Fibroblast of skin of scalp (primary cell): ENCODE results near the gene PPP1R14C.

Experiments
- DNase-seq: peaks from one replicate; pipeline ENCODE4 v3.0.0-alpha.2; 2013

Gene PPP1R14C

GRCh38 chr6:150252714-150253444, 110.0 kb downstream of the PPP1R14C start:
- DNase-seq = no peak

GRCh38 chr6:150253489-150253888, 110.6 kb downstream of the PPP1R14C start:
- no peak for DNase-seq

- peak; percentile 91 for DNase-seq
Observed at GRCh38 chr6:150254770-150255169, 111.9 kb downstream of the PPP1R14C start.

DNA sequence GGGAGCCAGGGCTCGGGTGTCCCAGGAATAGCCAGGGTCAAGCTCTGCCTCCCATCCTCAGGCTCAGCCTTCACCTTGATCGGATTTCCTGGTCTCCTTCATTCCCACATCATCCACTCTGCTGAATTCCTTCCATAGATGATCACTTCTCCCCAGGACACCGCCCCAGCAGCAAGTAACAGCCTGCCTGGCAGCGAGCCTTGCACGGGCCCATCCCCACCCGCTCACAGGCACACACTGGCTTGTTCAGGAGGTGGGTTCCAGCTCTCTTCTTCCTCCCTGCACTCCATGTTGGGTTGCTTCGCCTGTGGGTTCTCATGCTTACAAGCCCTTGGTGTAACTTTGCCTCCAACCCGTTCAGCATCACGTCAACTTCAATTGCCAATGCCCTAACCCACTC, 113.0 kb downstream of the PPP1R14C start:
- DNase-seq = no peak

- peak; percentile 59 for DNase-seq
Observed at GRCh38 chr6:150256618-150257272, 113.9 kb downstream of the PPP1R14C start.

DNA sequence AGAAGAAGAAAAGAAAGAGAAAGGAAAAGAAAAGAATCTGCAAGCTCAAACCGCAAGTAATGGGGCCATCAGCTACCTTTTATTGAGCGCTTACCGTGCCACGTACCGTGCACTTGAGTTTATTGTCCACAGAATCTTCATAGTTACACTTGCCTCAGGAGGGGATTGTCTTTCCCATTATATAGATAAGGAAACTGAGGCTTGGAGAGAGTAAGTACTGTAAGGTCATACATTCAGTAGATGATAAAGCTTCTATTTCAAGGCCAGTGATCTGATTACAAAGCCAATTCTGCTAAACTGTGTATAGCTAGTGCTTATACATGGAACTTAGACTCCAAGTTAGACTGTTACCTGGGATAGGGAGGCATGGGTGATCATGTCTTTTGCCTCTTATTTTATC, 115.5 kb downstream of the PPP1R14C start:
- no peak for DNase-seq

GRCh38 chr6:150260931-150261330, 118.1 kb downstream of the PPP1R14C start:
- no peak for DNase-seq

- DNase-seq = no peak
Observed at GRCh38 chr6:150261997-150262697, 119.3 kb downstream of the PPP1R14C start.

DNA sequence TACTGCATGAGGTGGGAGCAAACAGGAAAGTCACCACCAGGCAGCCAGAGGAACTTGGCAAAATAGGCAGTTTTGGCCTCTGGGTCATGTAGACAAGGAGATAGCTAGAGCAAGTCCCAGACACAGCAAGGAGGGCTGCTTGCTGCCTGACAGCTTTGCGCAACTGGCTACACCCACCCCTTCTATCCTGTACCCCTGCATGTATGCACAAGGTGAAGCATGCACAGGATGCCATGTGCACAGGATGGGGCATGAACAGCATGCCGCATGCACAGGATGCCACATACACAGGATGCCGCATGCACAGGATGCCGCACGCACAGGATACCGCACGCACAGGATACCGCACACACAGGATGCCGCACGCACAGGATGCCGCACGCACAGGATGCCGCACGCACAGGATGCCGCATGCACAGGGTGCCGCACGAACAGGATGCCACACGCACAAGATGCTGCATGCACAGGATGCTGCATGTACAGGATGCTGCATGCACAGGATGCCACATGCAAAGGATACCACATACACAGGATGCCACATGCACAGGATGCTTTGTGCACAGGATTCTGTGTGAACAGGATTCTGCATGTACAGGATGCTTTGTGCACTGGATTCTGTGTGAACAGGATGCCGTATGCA, 121.0 kb downstream of the PPP1R14C start:
- no peak for DNase-seq

- no peak for DNase-seq
Observed at GRCh38 chr6:150266309-150266708, 123.5 kb downstream of the PPP1R14C start.

GRCh38 chr6:150266963-150267685, 124.3 kb downstream of the PPP1R14C start:
- no peak for DNase-seq

- DNase-seq = peak; percentile 86
Observed at GRCh38 chr6:150267686-150268561, 125.1 kb downstream of the PPP1R14C start.

GRCh38 chr6:150269130-150269856, 126.4 kb downstream of the PPP1R14C start:
- no peak for DNase-seq

- no peak for DNase-seq
Observed at GRCh38 chr6:150269857-150270223, 127.0 kb downstream of the PPP1R14C start.

DNA sequence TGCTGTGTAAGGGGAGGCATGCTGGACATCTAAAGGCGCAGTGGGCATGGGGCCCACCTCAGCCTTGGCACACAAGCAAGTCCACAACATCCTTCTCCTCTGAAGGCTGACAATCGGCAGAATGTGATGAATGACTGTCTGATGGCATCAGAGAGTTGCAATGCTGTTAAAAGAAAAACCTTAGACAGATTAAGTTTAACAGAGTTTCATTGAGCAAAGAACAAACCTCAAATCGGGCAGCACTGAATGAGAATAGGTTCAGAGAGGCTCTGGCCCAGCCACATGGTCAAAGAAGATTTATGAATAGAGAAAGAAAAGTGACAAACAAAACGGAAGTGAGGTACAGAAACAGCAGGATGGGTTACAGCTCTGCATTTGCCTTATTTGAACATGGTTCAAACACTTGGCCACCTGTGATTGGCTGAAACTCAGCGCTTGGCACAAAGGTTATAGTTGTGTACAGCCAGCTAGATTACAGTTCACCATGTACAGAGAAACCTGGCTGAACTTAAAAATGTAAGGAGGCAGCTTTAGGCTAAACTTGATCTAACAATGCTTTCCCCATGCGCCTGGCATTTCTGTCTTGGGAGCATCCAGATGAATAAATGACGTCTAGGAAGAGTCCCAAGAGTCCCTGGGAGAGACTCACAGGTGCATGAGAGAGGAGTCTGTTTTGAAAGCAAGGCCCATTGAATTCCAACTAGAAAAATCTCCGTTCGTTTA, 127.6 kb downstream of the PPP1R14C start:
- no peak for DNase-seq

DNA sequence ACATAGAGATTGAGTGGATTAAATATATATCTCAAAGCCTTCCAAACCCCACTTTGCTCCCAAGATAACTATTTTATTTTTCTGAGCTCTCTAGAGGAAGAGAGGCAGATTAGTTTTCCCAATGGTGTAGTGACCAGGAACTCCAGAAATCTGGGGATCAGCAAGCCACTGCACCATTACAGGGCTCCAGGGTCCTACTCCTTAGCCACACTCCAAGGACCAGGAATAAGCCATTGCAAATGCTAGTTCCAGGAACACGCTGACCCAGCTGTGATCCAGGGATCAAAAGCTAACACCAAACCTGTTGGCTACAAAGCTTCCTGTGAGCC, 128.3 kb downstream of the PPP1R14C start:
- DNase-seq = no peak

GRCh38 chr6:150271501-150272263, 128.8 kb downstream of the PPP1R14C start:
- DNase-seq = no peak

DNA sequence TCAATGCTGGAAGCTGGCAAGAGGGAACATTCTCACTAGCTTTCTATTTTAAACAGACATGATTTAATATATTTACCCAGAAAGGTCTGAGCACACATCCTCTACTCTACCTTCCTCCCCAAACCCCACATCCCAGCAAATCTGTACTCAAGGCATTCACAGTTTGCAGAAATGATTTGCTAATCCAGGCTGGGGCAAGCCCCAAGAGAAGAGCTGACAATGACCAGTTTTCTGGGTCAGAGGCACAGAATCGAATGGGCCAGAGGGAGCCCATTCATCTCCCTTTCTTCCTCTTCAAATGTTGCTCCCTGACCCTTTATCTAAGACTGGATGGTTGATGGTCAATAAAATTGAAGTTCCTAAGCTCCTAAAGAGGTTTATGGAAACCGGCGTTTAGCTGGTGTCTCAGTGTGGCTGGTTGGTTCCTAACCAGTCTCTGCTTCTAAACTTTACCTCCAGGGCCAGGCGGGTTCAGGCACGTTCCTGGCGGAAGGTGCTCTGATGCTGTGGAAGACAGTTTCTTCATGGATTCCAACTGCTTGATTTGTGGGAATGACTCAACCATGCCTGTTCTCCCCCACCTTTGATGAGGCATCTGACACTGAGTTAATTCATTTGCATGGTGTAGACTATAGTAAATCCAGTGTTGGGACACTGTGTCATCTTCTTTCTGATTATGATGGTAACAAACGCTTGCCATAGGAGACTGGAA, 129.6 kb downstream of the PPP1R14C start:
- no peak for DNase-seq

DNA sequence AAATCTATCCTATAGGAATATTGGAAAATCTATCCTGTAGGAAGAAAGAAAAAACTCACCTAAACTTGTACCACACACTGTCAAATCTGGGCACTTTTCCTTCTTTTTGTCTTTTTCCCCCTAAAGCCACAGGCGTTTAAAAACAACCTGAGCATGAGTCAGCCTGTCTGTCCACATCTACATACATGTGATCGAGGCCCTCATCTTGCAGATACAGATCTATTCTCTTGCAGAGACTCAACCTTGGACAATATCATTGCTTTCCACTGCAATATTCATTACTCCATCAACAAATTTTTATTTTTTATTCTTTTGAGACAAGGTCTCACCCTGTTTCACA, 130.1 kb downstream of the PPP1R14C start:
- DNase-seq = no peak
